GM12878 (cell line): ENCODE measurements around the gene RPL26.

Experiments
- CTCF ChIP-seq, 3 experiments: IDR thresholded peaks in 2 of 3; conservative IDR thresholded peaks in 1 of 3; 2 replicates each; pipeline ENCODE4 v1.5.1; 2011; ENCODE audit warnings: low read depth in 3 of 3, low read length in 3 of 3, mild to moderate bottlenecking in 3 of 3, control low read depth in 2 of 3, moderate library complexity in 2 of 3, inconsistent platforms in 1 of 3, mixed read lengths in 1 of 3; ENCODE audit not compliant: control insufficient read depth in 2 of 3, insufficient read depth in 1 of 3; ENCODE audit errors: extremely low read depth in 1 of 3
- KDM1A ChIP-seq: fragments of 200-600 bp; sonication (generic); IDR thresholded peaks from 2 replicates; pipeline ENCODE4 v1.6.1; 2016; ENCODE audit warnings: borderline replicate concordance
- POLR2AphosphoS5 ChIP-seq: IDR thresholded peaks from 2 replicates; pipeline ENCODE4 v1.6.1; 2011; ENCODE audit warnings: mild to moderate bottlenecking, low read length, inconsistent platforms
- REST ChIP-seq: IDR thresholded peaks from 2 replicates; pipeline ENCODE4 v1.6.1; 2012; ENCODE audit warnings: mild to moderate bottlenecking, low read depth, low read length
- USF2 ChIP-seq: IDR thresholded peaks from 2 replicates; pipeline ENCODE4 v1.6.1; 2011; ENCODE audit warnings: low read depth, low read length, improper control_type of control experiment, borderline replicate concordance
- ZBTB40 ChIP-seq: fragments of 450-650 bp; IDR thresholded peaks from 2 replicates; pipeline ENCODE4 v1.6.1; 2016; ENCODE audit warnings: mild to moderate bottlenecking, moderate library complexity, borderline replicate concordance

- TF ChIP-seq KDM1A: no peak
- no peak for TF ChIP-seq USF2
- no peak for TF ChIP-seq CTCF (IDR thresholded peaks at IDR 0.05 in 2 of 3, conservative IDR thresholded peaks at IDR 0.05 in 1 of 3; ENCODE audit: control insufficient read depth in 2 of 3, extremely low read depth in 1 of 3, insufficient read depth in 1 of 3, low read depth in 3 of 3, low read length in 3 of 3)
- no peak for TF ChIP-seq REST
- no peak for TF ChIP-seq POLR2AphosphoS5
- no peak for TF ChIP-seq ZBTB40
Measured at GRCh38 chr17:8418471-8418870, 35.5 kb upstream of the RPL26 start.
